CD14-positive monocyte (primary cell): Measurements from ENCODE around the gene PLCB1. TPM values are rescaled to one million over a fixed set of nuclear protein-coding genes. Genes with fewer than 3 reads are reported as not detected.

Experiments used
- DNase-seq, 3 donors: peaks; one replicate each; pipeline ENCODE4 v3.0.0-alpha.2; 2011 to 2022
- H2AFZ ChIP-seq: 2 replicates; pipeline ENCODE4 v1.6.0; 2012; ENCODE audit warnings: mild to moderate bottlenecking, low read depth, low read length, inconsistent platforms; ENCODE audit not compliant: insufficient read depth, poor library complexity, severe bottlenecking
- H3K27ac ChIP-seq, 2 donors: 1 replicate in 1 of 2; 2 replicates in 1 of 2; pipeline ENCODE4 v1.5.1; 2012 to 2013; ENCODE audit warnings: low read length in 2 of 2, control low read depth in 1 of 2, inconsistent platforms in 1 of 2, low read depth in 1 of 2, mild to moderate bottlenecking in 1 of 2
- H3K27me3 ChIP-seq, 2 donors: one replicate each; pipeline versions ENCODE4 v1.6.0 to v1.6.1; 2011 to 2013; ENCODE audit warnings: low read length in 2 of 2; ENCODE audit not compliant: control insufficient read depth in 2 of 2, insufficient read depth in 2 of 2
- H3K36me3 ChIP-seq, 2 donors: replicated peaks in 1 of 2; 1 replicate in 1 of 2; 2 replicates in 1 of 2; pipeline versions ENCODE4 v1.5.1 to v1.6.1; 2012 to 2013; ENCODE audit warnings: low read length in 2 of 2, control low read depth in 1 of 2, inconsistent platforms in 1 of 2, mild to moderate bottlenecking in 1 of 2; ENCODE audit not compliant: insufficient read depth in 2 of 2, control insufficient read depth in 1 of 2
- H3K4me1 ChIP-seq, 2 donors: 1 replicate in 1 of 2; 2 replicates in 1 of 2; pipeline versions ENCODE4 v1.5.1 to v1.6.1; 2012 to 2013; ENCODE audit warnings: low read length in 2 of 2, control low read depth in 1 of 2, inconsistent platforms in 1 of 2, mild to moderate bottlenecking in 1 of 2, moderate library complexity in 1 of 2; ENCODE audit not compliant: insufficient read depth in 2 of 2, control insufficient read depth in 1 of 2
- H3K4me2 ChIP-seq: replicated peaks from 2 replicates; pipeline ENCODE3; 2012; ENCODE audit warnings: low read length, moderate library complexity, mild to moderate bottlenecking; ENCODE audit not compliant: poor library complexity, severe bottlenecking; ENCODE audit errors: extremely low read depth
- H3K4me3 ChIP-seq, 3 experiments: fragments of 200-600 bp in 1 of 3; sonication (generic) in 1 of 3; replicated peaks in 1 of 3; 1 replicate in 2 of 3; 2 replicates in 1 of 3; pipeline ENCODE4 v1.5.1; 2011 to 2013; ENCODE audit warnings: low read length in 3 of 3, mild to moderate bottlenecking in 3 of 3, control low read depth in 2 of 3, low read depth in 2 of 3, inconsistent platforms in 1 of 3, moderate library complexity in 1 of 3
- H3K79me2 ChIP-seq: 2 replicates; pipeline ENCODE4 v1.6.0; 2012; ENCODE audit warnings: mild to moderate bottlenecking, control low read depth, inconsistent platforms, low read length, moderate library complexity; ENCODE audit not compliant: insufficient read depth
- H3K9ac ChIP-seq: 2 replicates; pipeline ENCODE4 v1.6.0; 2017; ENCODE audit warnings: low read length, mild to moderate bottlenecking; ENCODE audit not compliant: insufficient read depth, poor library complexity, severe bottlenecking
- H3K9me3 ChIP-seq, 2 donors: replicated peaks in 1 of 2; 1 replicate in 1 of 2; 2 replicates in 1 of 2; pipeline versions ENCODE4 v1.5.1 to v1.6.1; 2012 to 2013; ENCODE audit warnings: low read length in 2 of 2, control low read depth in 1 of 2; ENCODE audit not compliant: control insufficient read depth in 1 of 2, insufficient read depth in 1 of 2
- H4K20me1 ChIP-seq: 2 replicates; pipeline ENCODE4 v1.6.0; 2012; ENCODE audit warnings: mild to moderate bottlenecking, low read length, control low read depth, moderate library complexity; ENCODE audit not compliant: insufficient read depth
- H3K27ac Mint-ChIP-seq, 7 donors: one replicate each; pipeline ENCODE4 v1.8.0; 2020; ENCODE audit warnings: mild to moderate bottlenecking in 7 of 7, mixed read lengths in 7 of 7, moderate library complexity in 6 of 7, inconsistent platforms in 2 of 7
- H3K27me3 Mint-ChIP-seq, 3 donors: one replicate each; pipeline ENCODE4 v1.8.0; 2021 to 2022; ENCODE audit warnings: low read depth in 3 of 3, mild to moderate bottlenecking in 3 of 3, mixed read lengths in 3 of 3, moderate library complexity in 3 of 3, inconsistent platforms in 1 of 3
- H3K36me3 Mint-ChIP-seq, 2 donors: one replicate each; pipeline ENCODE4 v1.8.0; 2020; ENCODE audit warnings: mixed read lengths in 2 of 2, inconsistent platforms in 1 of 2, mild to moderate bottlenecking in 1 of 2
- H3K4me1 Mint-ChIP-seq: one replicate; pipeline ENCODE4 v1.8.0; 2020; ENCODE audit warnings: mild to moderate bottlenecking, mixed read lengths
- H3K4me3 Mint-ChIP-seq, 2 donors: one replicate each; pipeline ENCODE4 v1.8.0; 2020; ENCODE audit warnings: mild to moderate bottlenecking in 2 of 2, mixed read lengths in 2 of 2, moderate library complexity in 1 of 2
- H3K9me3 Mint-ChIP-seq, 7 donors: one replicate each; pipeline ENCODE4 v1.8.0; 2020 to 2022; ENCODE audit warnings: mixed read lengths in 7 of 7, mild to moderate bottlenecking in 6 of 7, moderate library complexity in 6 of 7, inconsistent platforms in 2 of 7
- WGBS: methylation state at CpG from one replicate; pipeline ENCODE4 v1.1.5; 2013; ENCODE audit warnings: missing lambda C conversion rate; ENCODE audit not compliant: insufficient coverage; 5-methylcytosine and 5-hydroxymethylcytosine counted together
- intact Hi-C, 2 donors: fragments of 100-400 bp; cut with micrococcal nuclease; formaldehyde crosslinking; loops; one replicate each; pipeline versions ENCODE4 v1.15.0 to v1.15.1; 2023
- polyA plus RNA-seq, 3 donors: library from polyadenylated mRNA; depleted of rRNA in 1 of 3; unstranded in 2 of 3; stranded (reverse) in 1 of 3; fragments of 300-500 nt in 2 of 3; fragments of >200 nt in 1 of 3; fragmentation: Illumina TruSeq in 2 of 3; gene quantifications; 1 replicate in 2 of 3; 2 replicates in 1 of 3; pipeline ENCODE4 v1.2.3, GENCODE V29; 2012 to 2021
- TF ChIP-seq, protein P1 (sequence below): fragments of 200-600 bp; IDR thresholded peaks from one replicate; pipeline ENCODE4 v1.8.0; 2022; ENCODE audit warnings: antibody characterized with exemption, mild to moderate bottlenecking

The PLCB1 gene
- polyA plus RNA-seq, 3 donors: 8.6 to 16.4 (median 13.2) TPM

DNA sequence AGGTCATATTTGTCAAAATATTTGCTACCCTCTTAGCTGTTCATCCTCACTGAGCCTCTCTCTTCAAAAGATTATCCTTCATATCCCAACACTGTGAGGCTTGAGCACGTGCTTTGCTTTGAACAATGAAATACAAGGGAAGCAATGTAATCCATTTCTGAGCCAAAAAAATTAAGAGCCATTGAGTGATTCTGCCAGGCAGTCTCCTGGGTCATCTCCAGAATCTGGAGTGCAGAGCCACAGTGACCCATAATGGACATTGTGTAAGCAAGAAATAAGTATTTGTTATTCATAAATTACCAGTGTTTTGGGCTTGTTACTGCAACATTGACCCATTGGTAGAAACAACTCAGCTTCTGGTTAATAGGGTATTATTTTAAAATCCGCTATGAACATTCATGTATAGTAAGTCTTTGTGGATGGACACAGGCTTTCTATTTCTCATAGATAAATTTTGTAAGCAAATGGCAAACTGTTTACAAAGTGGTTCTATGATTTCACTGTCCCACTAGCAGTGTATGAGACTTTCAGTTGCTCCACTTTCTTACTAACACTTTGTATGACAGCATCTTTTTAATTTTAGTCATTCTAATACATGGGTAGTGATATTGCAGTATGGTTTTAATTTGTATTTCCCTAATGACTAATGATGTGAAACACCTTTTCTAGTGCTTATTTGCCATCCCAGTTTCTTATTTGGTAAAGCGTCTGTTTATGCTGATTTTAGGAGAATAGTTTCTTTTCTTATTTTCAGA lies 358.2 kb downstream of the PLCB1 start:
- TF ChIP-seq, protein P1, sequence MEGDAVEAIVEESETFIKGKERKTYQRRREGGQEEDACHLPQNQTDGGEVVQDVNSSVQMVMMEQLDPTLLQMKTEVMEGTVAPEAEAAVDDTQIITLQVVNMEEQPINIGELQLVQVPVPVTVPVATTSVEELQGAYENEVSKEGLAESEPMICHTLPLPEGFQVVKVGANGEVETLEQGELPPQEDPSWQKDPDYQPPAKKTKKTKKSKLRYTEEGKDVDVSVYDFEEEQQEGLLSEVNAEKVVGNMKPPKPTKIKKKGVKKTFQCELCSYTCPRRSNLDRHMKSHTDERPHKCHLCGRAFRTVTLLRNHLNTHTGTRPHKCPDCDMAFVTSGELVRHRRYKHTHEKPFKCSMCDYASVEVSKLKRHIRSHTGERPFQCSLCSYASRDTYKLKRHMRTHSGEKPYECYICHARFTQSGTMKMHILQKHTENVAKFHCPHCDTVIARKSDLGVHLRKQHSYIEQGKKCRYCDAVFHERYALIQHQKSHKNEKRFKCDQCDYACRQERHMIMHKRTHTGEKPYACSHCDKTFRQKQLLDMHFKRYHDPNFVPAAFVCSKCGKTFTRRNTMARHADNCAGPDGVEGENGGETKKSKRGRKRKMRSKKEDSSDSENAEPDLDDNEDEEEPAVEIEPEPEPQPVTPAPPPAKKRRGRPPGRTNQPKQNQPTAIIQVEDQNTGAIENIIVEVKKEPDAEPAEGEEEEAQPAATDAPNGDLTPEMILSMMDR: no peak
- peaks cover 18% of the 10 kb centered on the region for H3K4me1 Mint-ChIP-seq
- intact Hi-C loops: no loop called here
- peaks cover 0 to 3% of the 10 kb centered on the region in 2 donors for H3K36me3 Mint-ChIP-seq
- 100% methylated on average over 1 of the region's 3 CpGs for WGBS
- no peak for DNase-seq
- H3K27ac Mint-ChIP-seq: no peak overlapping the region
- no peaks in the 10 kb centered on the region for H3K36me3 ChIP-seq
- no peak overlapping the region for H3K9ac ChIP-seq
- H4K20me1 ChIP-seq: no peaks in the 10 kb centered on the region
- H3K27me3 Mint-ChIP-seq: peaks cover 0 to 3% (median 2%) of the 10 kb centered on the region in 3 donors
- H3K4me3 Mint-ChIP-seq: no peak overlapping the region
- H3K9me3 ChIP-seq: peaks cover 8% of the 10 kb centered on the region in 2 donors
- H3K27me3 ChIP-seq: no peaks in the 10 kb centered on the region
- no peak overlapping the region for H2AFZ ChIP-seq
- no peak overlapping the region for H3K4me3 ChIP-seq
- no peak overlapping the region for H3K27ac ChIP-seq
- no peak overlapping the region for H3K4me2 ChIP-seq
- peaks cover 6 to 8% (median 7%) of the 10 kb centered on the region in 7 donors for H3K9me3 Mint-ChIP-seq
- no peaks in the 10 kb centered on the region for H3K79me2 ChIP-seq
- H3K4me1 ChIP-seq: peaks cover 11 to 15% of the 10 kb centered on the region in 2 donors

DNA sequence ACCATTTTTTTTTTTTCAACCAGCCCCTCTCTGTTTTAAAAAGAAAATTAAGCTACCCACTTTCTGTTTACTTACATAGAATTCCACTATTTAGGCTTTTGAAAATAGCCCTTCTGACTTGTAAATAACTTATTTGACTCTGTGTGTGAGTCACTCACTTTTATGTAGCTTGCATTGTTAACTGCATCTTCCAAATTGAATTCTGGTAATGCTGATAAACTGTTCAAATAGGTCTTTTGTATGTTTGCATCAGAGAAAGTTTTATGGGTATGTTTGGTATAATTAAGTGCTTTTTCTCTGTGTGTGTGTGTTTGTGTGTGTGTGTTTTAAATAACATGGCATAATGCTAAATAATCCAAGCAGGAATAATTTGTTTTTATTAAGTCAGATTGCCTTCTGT lies 360.1 kb downstream of the PLCB1 start:
- Histone ChIP-seq H3K4me1 (peaks cover 11 to 15% of the 10 kb centered on the region in 2 donors), H3K27ac (no peak overlapping the region), H3K79me2 (no peaks in the 10 kb centered on the region), H3K9me3 (no peaks in the 10 kb centered on the region), H3K36me3 (no peaks in the 10 kb centered on the region), H2AFZ (no peak overlapping the region), H3K4me3 (no peak overlapping the region), H4K20me1 (no peaks in the 10 kb centered on the region), H3K9ac (no peak overlapping the region), H3K27me3 (no peaks in the 10 kb centered on the region), H3K4me2 (no peak overlapping the region)
- no peak for DNase-seq
- Mint-ChIP-seq H3K9me3 (peaks cover 0 to 3% (median 0%) of the 10 kb centered on the region in 7 donors), H3K27me3 (peaks cover 0 to 3% (median 0%) of the 10 kb centered on the region in 3 donors), H3K4me1 (peaks cover 22% of the 10 kb centered on the region), H3K36me3 (peaks cover 2 to 3% of the 10 kb centered on the region in 2 donors), H3K4me3 (no peak overlapping the region), H3K27ac (no peak overlapping the region)
- intact Hi-C loops: no loop called here
- TF ChIP-seq, protein P1: no peak
